COLO829 (cell line): ENCODE results near the gene PIWIL4.
"Not testable (repeated sequence)": the region's sequence is repeated elsewhere in the genome, so short reads cannot be mapped to it uniquely, and the experiment has no call there.

Experiments used
- DNase-seq: peaks from one replicate; pipeline ENCODE4 v3.0.0; 2012; ENCODE audit warnings: low spot score

PIWIL4 gene

GRCh38 chr11:94638301-94638901, 71.2 kb downstream of the PIWIL4 start:
- no peak for DNase-seq

GRCh38 chr11:94638902-94639373, 71.8 kb downstream of the PIWIL4 start:
- peak; percentile 6 for DNase-seq

- DNase-seq: no peak
Measured at GRCh38 chr11:94639901-94640721, 72.9 kb downstream of the PIWIL4 start.

- DNase-seq: no peak
Measured at GRCh38 chr11:94641167-94641761, 74.1 kb downstream of the PIWIL4 start.

GRCh38 chr11:94643186-94643585, 76.0 kb downstream of the PIWIL4 start:
- not testable (repeated sequence) for DNase-seq

GRCh38 chr11:94647926-94648325, 80.8 kb downstream of the PIWIL4 start:
- DNase-seq: no peak

GRCh38 chr11:94648789-94649188, 81.6 kb downstream of the PIWIL4 start:
- no peak for DNase-seq

- no peak for DNase-seq
Measured at GRCh38 chr11:94649254-94649653, 82.1 kb downstream of the PIWIL4 start.

- no peak for DNase-seq
Measured at GRCh38 chr11:94649964-94650623, 82.9 kb downstream of the PIWIL4 start.

GRCh38 chr11:94650756-94651155, 83.6 kb downstream of the PIWIL4 start:
- no peak for DNase-seq

- no peak for DNase-seq
Measured at GRCh38 chr11:94652735-94653284, 85.6 kb downstream of the PIWIL4 start.

GRCh38 chr11:94653561-94653960, 86.4 kb downstream of the PIWIL4 start:
- DNase-seq: no peak

GRCh38 chr11:94654201-94654600, 87.0 kb downstream of the PIWIL4 start:
- DNase-seq: no peak

GRCh38 chr11:94655291-94655690, 88.1 kb downstream of the PIWIL4 start:
- DNase-seq: no peak

- no peak for DNase-seq
Measured at GRCh38 chr11:94655956-94656355, 88.8 kb downstream of the PIWIL4 start.

- no peak for DNase-seq
Measured at GRCh38 chr11:94656968-94657367, 89.8 kb downstream of the PIWIL4 start.

- no peak for DNase-seq
Measured at GRCh38 chr11:94657629-94658028, 90.5 kb downstream of the PIWIL4 start.

- no peak for DNase-seq
Measured at GRCh38 chr11:94658386-94658785, 91.2 kb downstream of the PIWIL4 start.

- DNase-seq: no peak
Measured at GRCh38 chr11:94658888-94659287, 91.7 kb downstream of the PIWIL4 start.

- DNase-seq: no peak
Measured at GRCh38 chr11:94661444-94661843, 94.3 kb downstream of the PIWIL4 start.

GRCh38 chr11:94662065-94662779, 95.1 kb downstream of the PIWIL4 start:
- no peak for DNase-seq
